B cell (primary cell): ENCODE results near the gene LRCH3. TPM values are rescaled to one million over a fixed set of nuclear protein-coding genes. Genes with fewer than 3 reads are reported as not detected.

Experiments
- ATAC-seq: fragments of 200-7000 bp; cut with Tn5 transposase; one replicate; pipeline ENCODE4 v1.10.0; 2021; ENCODE audit warnings: low read depth, mild to moderate bottlenecking, moderate number of reproducible peaks, moderate library complexity
- CTCF ChIA-PET: fragments of 350-600 bp; sonication (Branson Sonifier 250); formaldehyde crosslinking; loops from one replicate; lab custom pipeline; 2021; ENCODE audit warnings: antibody characterized with exemption, inconsistent platforms; lab: Charles Lee
- POLR2A ChIA-PET: fragments of 350-600 bp; sonication (Branson Sonifier 250); formaldehyde crosslinking; loops from one replicate; lab custom pipeline; 2021; ENCODE audit warnings: antibody characterized with exemption; lab: Charles Lee
- DNase-seq: peaks from one replicate; pipeline ENCODE4 v3.0.0; 2013
- H2AFZ ChIP-seq: 2 replicates; pipeline ENCODE4 v1.6.1; 2012; ENCODE audit warnings: mild to moderate bottlenecking, low read depth, low read length; ENCODE audit not compliant: insufficient read depth, poor library complexity, severe bottlenecking
- H3K27ac ChIP-seq, 2 donors: 1 replicate in 1 of 2; 2 replicates in 1 of 2; pipeline ENCODE4 v1.5.1; 2012 to 2013; ENCODE audit warnings: low read length in 2 of 2, mild to moderate bottlenecking in 2 of 2, moderate library complexity in 1 of 2
- H3K27me3 ChIP-seq, 4 experiments: fragments of 200-600 bp in 1 of 4; sonication (generic) in 1 of 4; replicated peaks in 1 of 4; 1 replicate in 2 of 4; 2 replicates in 2 of 4; pipeline versions ENCODE4 v1.6.1 to v1.7.0; 2013 to 2016; ENCODE audit warnings: low read length in 3 of 4, mild to moderate bottlenecking in 2 of 4, mixed read lengths in 1 of 4, moderate library complexity in 1 of 4; ENCODE audit not compliant: insufficient read depth in 4 of 4, control insufficient read depth in 3 of 4; ENCODE audit errors: control extremely low read depth in 1 of 4
- H3K36me3 ChIP-seq, 2 experiments: replicated peaks in 1 of 2; 1 replicate in 1 of 2; 2 replicates in 1 of 2; pipeline versions ENCODE4 v1.6.1 to v1.7.1; 2013; ENCODE audit warnings: low read length in 1 of 2; ENCODE audit not compliant: insufficient read depth in 2 of 2, control insufficient read depth in 1 of 2; ENCODE audit errors: control extremely low read depth in 1 of 2, extremely low read depth in 1 of 2
- H3K4me1 ChIP-seq, 2 donors: fragments of 200-600 bp in 1 of 2; sonication (generic) in 1 of 2; 1 replicate in 1 of 2; 2 replicates in 1 of 2; pipeline versions ENCODE4 v1.5.1 to v1.6.1; 2013 to 2017; ENCODE audit warnings: low read length in 2 of 2; ENCODE audit not compliant: control insufficient read depth in 2 of 2, insufficient read depth in 2 of 2
- H3K4me2 ChIP-seq: replicated peaks from 2 replicates; pipeline ENCODE3; 2012; ENCODE audit warnings: mild to moderate bottlenecking, low read depth, low read length; ENCODE audit not compliant: poor library complexity, severe bottlenecking
- H3K4me3 ChIP-seq, 5 experiments: fragments of 200-600 bp in 1 of 5; sonication (generic) in 1 of 5; 1 replicate in 3 of 5; 2 replicates in 2 of 5; pipeline versions ENCODE4 v1.5.1 to v1.7.0; 2011 to 2016; ENCODE audit warnings: low read length in 4 of 5, mild to moderate bottlenecking in 4 of 5, low read depth in 2 of 5, control low read depth in 1 of 5, moderate library complexity in 1 of 5; ENCODE audit not compliant: insufficient read depth in 1 of 5; ENCODE audit errors: control extremely low read depth in 1 of 5, extremely low read depth in 1 of 5
- H3K79me2 ChIP-seq: fragments of 200-600 bp; sonication (generic); one replicate; pipeline ENCODE4 v1.6.0; 2016; ENCODE audit warnings: low read length; ENCODE audit not compliant: control insufficient read depth, insufficient read depth
- H3K9ac ChIP-seq: fragments of 200-600 bp; sonication (generic); 2 replicates; pipeline ENCODE4 v1.6.1; 2017; ENCODE audit warnings: mild to moderate bottlenecking, low read length, moderate library complexity
- H3K9me3 ChIP-seq, 3 donors: one replicate each; pipeline versions ENCODE4 v1.6.1 to v1.7.1; 2013; ENCODE audit warnings: low read length in 2 of 3; ENCODE audit not compliant: control insufficient read depth in 2 of 3, insufficient read depth in 1 of 3; ENCODE audit errors: control extremely low read depth in 1 of 3
- H4K20me1 ChIP-seq: 2 replicates; pipeline ENCODE4 v1.6.0; 2012; ENCODE audit warnings: mild to moderate bottlenecking, low read length; ENCODE audit not compliant: insufficient read depth, control insufficient read depth, poor library complexity, severe bottlenecking
- H3K27ac Mint-ChIP-seq: one replicate; pipeline ENCODE4 v1.8.0; 2021; ENCODE audit warnings: mixed read lengths
- H3K27me3 Mint-ChIP-seq: one replicate; pipeline ENCODE4 v1.8.0; 2021; ENCODE audit warnings: mixed read lengths
- H3K4me1 Mint-ChIP-seq: one replicate; pipeline ENCODE4 v1.8.0; 2021; ENCODE audit warnings: mixed read lengths
- H3K4me3 Mint-ChIP-seq: one replicate; pipeline ENCODE4 v1.8.0; 2021; ENCODE audit warnings: mixed read lengths
- H3K9me3 Mint-ChIP-seq: one replicate; pipeline ENCODE4 v1.8.0; 2022; ENCODE audit warnings: mixed read lengths; ENCODE audit not compliant: insufficient read depth
- CTCF ChIP-seq: fragments of 200-600 bp; IDR thresholded peaks from one replicate; pipeline ENCODE4 v1.8.0; 2022; ENCODE audit warnings: antibody characterized with exemption, mild to moderate bottlenecking
- EZH2 ChIP-seq: IDR thresholded peaks from 2 replicates; pipeline ENCODE4 v1.6.1; 2012; ENCODE audit warnings: borderline replicate concordance, low read depth, mild to moderate bottlenecking, moderate library complexity, low read length; ENCODE audit not compliant: insufficient read depth, poor library complexity, severe bottlenecking
- WGBS: methylation state at CpG from one replicate; pipeline ENCODE4 v1.1.5; 2013; ENCODE audit warnings: missing lambda C conversion rate; ENCODE audit not compliant: insufficient coverage; 5-methylcytosine and 5-hydroxymethylcytosine counted together
- intact Hi-C: fragments of 100-400 bp; cut with micrococcal nuclease; formaldehyde crosslinking; loops from one replicate; pipeline ENCODE4 v1.10.0; 2022
- polyA plus RNA-seq: library from polyadenylated mRNA; depleted of rRNA; stranded (reverse); fragments of >200 nt; gene quantifications from 2 replicates; pipeline ENCODE4 v1.2.3, GENCODE V29; 2012
- total RNA-seq, 2 donors: library from RNA; stranded (reverse); fragments of 120-200 nt in 1 of 2; gene quantifications; 1 replicate in 1 of 2; 2 replicates in 1 of 2; pipeline versions ENCODE4 v1.2.3 to v1.2.4, GENCODE V29; 2013 to 2022

The LRCH3 gene
- total and polyA plus RNA-seq, 2 donors (not counting 1 experiment from before 2014, with no cell fraction given): 30.1 to 136 TPM

DNA sequence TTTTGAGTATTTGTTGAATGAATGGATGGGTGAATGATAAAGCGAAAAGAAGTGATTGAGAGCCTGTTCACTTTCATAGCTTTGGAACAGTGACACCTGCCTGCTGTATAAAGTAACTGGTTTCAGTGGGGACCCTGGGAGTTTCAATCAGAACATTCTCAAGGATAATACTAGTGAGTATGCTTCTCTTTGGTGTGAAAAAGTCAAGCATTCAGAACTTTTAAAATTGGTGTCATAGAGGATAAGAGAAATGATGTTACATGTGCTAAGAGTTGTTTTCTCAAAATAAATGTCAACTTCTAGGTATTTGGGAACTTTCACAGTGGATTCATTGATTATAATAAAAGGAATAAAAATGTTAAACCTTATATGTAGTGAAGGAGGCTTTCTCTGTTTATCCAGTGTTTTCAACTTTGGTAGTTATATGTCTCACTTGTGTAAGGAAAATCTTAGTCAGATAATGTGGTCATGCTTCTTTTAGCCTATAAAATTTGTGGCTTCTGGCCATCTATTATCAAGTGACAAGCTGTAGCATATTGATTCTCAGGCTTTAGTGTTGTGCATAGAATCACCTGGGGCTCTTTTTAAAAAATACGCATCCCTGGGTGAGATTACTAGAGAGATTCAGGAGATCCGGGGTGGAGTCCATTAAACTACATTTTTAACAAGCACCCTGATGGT lies 11.9 kb downstream of the LRCH3 start:
- Mint-ChIP-seq H3K9me3 (no peaks in the 10 kb centered on the region), H3K4me1 (peaks cover 50% of the 10 kb centered on the region), H3K4me3 (no peak overlapping the region), H3K27me3 (no peaks in the 10 kb centered on the region), H3K27ac (peak overlapping the region; percentile 12)
- no peak overlapping the region for H3K4me3 ChIP-seq
- DNase-seq: peak; percentile 33
- no peaks in the 10 kb centered on the region for H3K36me3 ChIP-seq
- CTCF ChIA-PET: interaction anchor here (0.8 to 2.9 kb wide), 11 partner anchors 11 to 547 kb away, joined by 3 to 14 read pairs (median 4); partner anchors contain the start of gene LRCH3
- H2AFZ ChIP-seq: no peak overlapping the region
- no peaks in the 10 kb centered on the region for H3K27me3 ChIP-seq
- POLR2A ChIA-PET: no interaction called here
- no peaks in the 10 kb centered on the region for H3K9me3 ChIP-seq
- H4K20me1 ChIP-seq: peaks cover 45% of the 10 kb centered on the region
- peaks cover 10 to 27% of the 10 kb centered on the region in 2 donors for H3K4me1 ChIP-seq
- H3K79me2 ChIP-seq: peaks cover 98% of the 10 kb centered on the region
- H3K9ac ChIP-seq: no peak overlapping the region
- no peak for TF ChIP-seq EZH2
- TF ChIP-seq CTCF: no peak
- H3K27ac ChIP-seq: peak overlapping the region in 1 of 2 donors; percentile 16
- intact Hi-C loops: loop anchor here (1.0 kb wide), 4 partner anchors 12 to 204 kb away; partner anchors contain the start of genes FYTTD1 and LRCH3
- WGBS: 100% methylated on average over 1 of the region's 3 CpGs
- ATAC-seq: peak; percentile 57
- H3K4me2 ChIP-seq: no peak overlapping the region

DNA sequence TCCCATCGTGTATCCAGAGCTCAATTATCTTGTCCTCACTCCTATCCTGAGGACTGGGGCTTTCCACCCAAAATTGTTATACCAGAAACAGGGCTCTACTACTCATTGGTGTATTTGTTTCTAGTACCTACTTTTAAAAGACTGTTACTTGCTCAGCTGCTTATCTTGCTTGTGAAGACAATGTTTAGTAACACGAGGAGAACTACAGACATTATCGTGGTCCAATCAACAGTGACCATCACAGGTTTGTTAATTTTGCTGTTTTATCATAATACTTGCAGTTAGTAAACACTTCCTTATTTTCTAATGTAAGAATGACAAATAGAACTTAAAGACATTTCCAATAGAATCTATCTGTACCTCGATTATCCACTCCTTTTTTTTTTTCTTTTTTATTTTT lies 13.5 kb downstream of the LRCH3 start:
- peaks cover 6 to 20% of the 10 kb centered on the region in 2 donors for H3K4me1 ChIP-seq
- DNase-seq (no peak), ATAC-seq (no peak)
- Mint-ChIP-seq H3K4me1 (peaks cover 52% of the 10 kb centered on the region), H3K27me3 (no peaks in the 10 kb centered on the region), H3K4me3 (no peak overlapping the region), H3K27ac (no peak overlapping the region), H3K9me3 (no peaks in the 10 kb centered on the region)
- no peaks in the 10 kb centered on the region for H3K36me3 ChIP-seq
- H3K4me3 ChIP-seq: no peak overlapping the region
- CTCF ChIA-PET: interaction anchor here (0.8 to 1.3 kb wide), 2 partner anchors 54 to 115 kb away, joined by 3 read pairs; no protein-coding TSS in a partner anchor
- no peak overlapping the region for H3K4me2 ChIP-seq
- H3K27ac ChIP-seq: no peak overlapping the region
- intact Hi-C loops: no loop called here
- H4K20me1 ChIP-seq: peaks cover 53% of the 10 kb centered on the region
- H3K9ac ChIP-seq: no peak overlapping the region
- no CpG with 5 or more reads among the region's 4 CpGs for WGBS
- TF ChIP-seq EZH2 (no peak), CTCF (no peak)
- H2AFZ ChIP-seq: no peak overlapping the region
- H3K79me2 ChIP-seq: peaks cover 98% of the 10 kb centered on the region
- H3K9me3 ChIP-seq: no peaks in the 10 kb centered on the region
- no peaks in the 10 kb centered on the region for H3K27me3 ChIP-seq
- POLR2A ChIA-PET: no interaction called here
